Kidney glomerular epithelial cell (primary cell): Measurements from ENCODE around the gene INTS13.
"Not testable (repeated sequence)": the region's sequence is repeated elsewhere in the genome, so short reads cannot be mapped to it uniquely, and the experiment has no call there.

Experiments
- DNase-seq: peaks from one replicate; lab custom pipeline; 2025; lab: John Stamatoyannopoulos, UW

The INTS13 gene

GRCh38 chr12:26870491-26871419 lies 67.0 kb downstream of the INTS13 start:
- no peak for DNase-seq

GRCh38 chr12:26869908-26870459 lies 67.8 kb downstream of the INTS13 start:
- no peak for DNase-seq

GRCh38 chr12:26869104-26869494 lies 68.7 kb downstream of the INTS13 start:
- DNase-seq = no peak

- DNase-seq = no peak
Observed at GRCh38 chr12:26868447-26869103, 69.2 kb downstream of the INTS13 start.

- no peak for DNase-seq
Observed at GRCh38 chr12:26867080-26867479, 70.7 kb downstream of the INTS13 start.

GRCh38 chr12:26863515-26863914 lies 74.3 kb downstream of the INTS13 start:
- DNase-seq = no peak

GRCh38 chr12:26862787-26863186 lies 75.0 kb downstream of the INTS13 start:
- DNase-seq = not testable (repeated sequence)

- DNase-seq = no peak
Observed at GRCh38 chr12:26861690-26862089, 76.1 kb downstream of the INTS13 start.

- no peak for DNase-seq
Observed at GRCh38 chr12:26857465-26858176, 80.2 kb downstream of the INTS13 start.

- no peak for DNase-seq
Observed at GRCh38 chr12:26855337-26855736, 82.4 kb downstream of the INTS13 start.
